ENCODE results near the gene ACTL6A.

ACTL6A gene

GRCh38 chr3:179613807-179614206 is 51.1 kb downstream of the ACTL6A start:
- Mint-ChIP-seq H3K4me3 (no peak overlapping the region), H3K9me3 (no peaks in the 10 kb centered on the region), H3K4me1 (peaks cover 19% of the 10 kb centered on the region), H3K27ac (no peak overlapping the region), H3K27me3 (no peaks in the 10 kb centered on the region)
- DNase-seq (no peak), ATAC-seq (no peak)

DNA sequence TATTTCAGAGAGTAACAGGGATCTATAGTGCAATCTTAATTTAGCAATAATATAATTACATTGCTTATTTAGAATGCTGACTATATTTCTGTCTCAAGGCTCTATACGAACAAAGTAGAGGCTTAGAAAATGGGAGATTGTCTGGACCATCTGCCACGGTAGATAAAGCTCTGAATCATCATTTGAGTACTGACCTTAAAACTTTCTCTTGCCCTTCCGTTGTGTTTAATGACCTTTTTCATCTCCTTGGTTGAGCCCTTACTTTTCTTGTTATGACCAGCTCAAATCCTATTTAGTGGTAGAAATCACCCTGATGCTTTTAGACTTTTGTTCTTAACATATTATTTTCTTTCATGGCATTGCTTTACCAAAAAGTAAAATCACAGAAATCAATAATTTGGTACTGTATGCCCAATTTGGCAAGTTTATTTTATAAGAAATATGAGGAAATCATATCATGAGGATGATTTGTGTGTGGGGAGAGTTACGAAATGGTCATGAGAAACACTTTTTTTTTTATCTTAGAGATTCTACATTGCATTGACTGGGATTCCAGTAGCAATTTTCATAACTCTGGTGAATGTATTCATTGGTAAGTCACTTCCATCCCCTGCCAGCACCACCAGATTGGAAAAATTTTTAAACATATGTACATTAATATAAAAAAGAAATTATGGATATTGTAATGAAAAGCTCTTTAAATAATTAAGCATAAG is 52.9 kb downstream of the ACTL6A start:
- H3K27me3 Mint-ChIP-seq: no peaks in the 10 kb centered on the region
- H3K4me3 Mint-ChIP-seq: no peak overlapping the region
- H3K27ac Mint-ChIP-seq: no peak overlapping the region
- DNase-seq: no peak
- H3K9me3 Mint-ChIP-seq: no peaks in the 10 kb centered on the region
- no peak for ATAC-seq
- H3K4me1 Mint-ChIP-seq: peaks cover 7% of the 10 kb centered on the region

- no peaks in the 10 kb centered on the region for H3K4me1 Mint-ChIP-seq
Observed at GRCh38 chr3:179622023-179622422, 59.3 kb downstream of the ACTL6A start.

DNA sequence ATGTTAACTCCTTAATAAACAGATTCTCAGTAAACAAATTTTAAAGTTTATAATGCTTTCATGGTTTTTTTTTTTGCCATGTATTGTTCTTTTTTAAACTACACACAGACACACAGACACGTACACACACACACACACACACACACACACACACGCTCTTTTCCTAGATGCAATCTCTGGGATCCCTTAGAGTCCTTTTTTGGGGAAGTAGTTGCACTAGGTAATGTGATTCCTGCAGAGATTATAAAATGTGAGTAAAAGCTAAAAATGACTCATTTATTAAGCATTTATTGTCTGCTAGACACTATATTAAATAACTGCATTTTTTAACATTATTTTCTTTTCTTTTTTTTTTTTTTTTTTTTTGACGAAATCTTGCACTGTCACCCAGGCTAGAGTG is 61.7 kb downstream of the ACTL6A start:
- H3K4me1 Mint-ChIP-seq: no peaks in the 10 kb centered on the region
- no peak for ATAC-seq
- no peak for DNase-seq
- no peaks in the 10 kb centered on the region for H3K9me3 Mint-ChIP-seq
- H3K27me3 Mint-ChIP-seq: no peaks in the 10 kb centered on the region
- H3K27ac Mint-ChIP-seq: peak overlapping the region in 1 of 2 donors; percentile 73
- H3K4me3 Mint-ChIP-seq: no peak overlapping the region

More at GRCh38 chr3:179622023-179622422, 59.3 kb downstream of the ACTL6A start:
- no peak for ATAC-seq
- Mint-ChIP-seq H3K9me3 (no peaks in the 10 kb centered on the region), H3K27ac (peak overlapping the region in 1 of 2 donors; percentile 17), H3K27me3 (no peaks in the 10 kb centered on the region), H3K4me3 (no peak overlapping the region)
- no peak for DNase-seq

- H3K4me3 Mint-ChIP-seq: no peak overlapping the region
- ATAC-seq (no peak), DNase-seq (no peak)
- no peaks in the 10 kb centered on the region for H3K4me1 Mint-ChIP-seq
- H3K27me3 Mint-ChIP-seq: no peaks in the 10 kb centered on the region
- no peaks in the 10 kb centered on the region for H3K9me3 Mint-ChIP-seq
- H3K27ac Mint-ChIP-seq: no peak overlapping the region
Observed at GRCh38 chr3:179630753-179631451, 68.2 kb downstream of the ACTL6A start.

Data from stimulated activated naive CD8-positive, alpha-beta T cell treated with anti-CD3 and anti-CD28 coated beads, Interleukin-15, amount 100 ng/mL, for 72 hours (primary cell).